SK-N-DZ (cell line): ENCODE measurements around the gene NAV2.
A peak's percentile ranks its signal among the peaks of the same experiment; 100 is the strongest.

Source experiments
- DNase-seq: peaks from one replicate; pipeline ENCODE4 v3.0.0-alpha.2; 2015; ENCODE audit warnings: low spot score

NAV2 gene

DNA sequence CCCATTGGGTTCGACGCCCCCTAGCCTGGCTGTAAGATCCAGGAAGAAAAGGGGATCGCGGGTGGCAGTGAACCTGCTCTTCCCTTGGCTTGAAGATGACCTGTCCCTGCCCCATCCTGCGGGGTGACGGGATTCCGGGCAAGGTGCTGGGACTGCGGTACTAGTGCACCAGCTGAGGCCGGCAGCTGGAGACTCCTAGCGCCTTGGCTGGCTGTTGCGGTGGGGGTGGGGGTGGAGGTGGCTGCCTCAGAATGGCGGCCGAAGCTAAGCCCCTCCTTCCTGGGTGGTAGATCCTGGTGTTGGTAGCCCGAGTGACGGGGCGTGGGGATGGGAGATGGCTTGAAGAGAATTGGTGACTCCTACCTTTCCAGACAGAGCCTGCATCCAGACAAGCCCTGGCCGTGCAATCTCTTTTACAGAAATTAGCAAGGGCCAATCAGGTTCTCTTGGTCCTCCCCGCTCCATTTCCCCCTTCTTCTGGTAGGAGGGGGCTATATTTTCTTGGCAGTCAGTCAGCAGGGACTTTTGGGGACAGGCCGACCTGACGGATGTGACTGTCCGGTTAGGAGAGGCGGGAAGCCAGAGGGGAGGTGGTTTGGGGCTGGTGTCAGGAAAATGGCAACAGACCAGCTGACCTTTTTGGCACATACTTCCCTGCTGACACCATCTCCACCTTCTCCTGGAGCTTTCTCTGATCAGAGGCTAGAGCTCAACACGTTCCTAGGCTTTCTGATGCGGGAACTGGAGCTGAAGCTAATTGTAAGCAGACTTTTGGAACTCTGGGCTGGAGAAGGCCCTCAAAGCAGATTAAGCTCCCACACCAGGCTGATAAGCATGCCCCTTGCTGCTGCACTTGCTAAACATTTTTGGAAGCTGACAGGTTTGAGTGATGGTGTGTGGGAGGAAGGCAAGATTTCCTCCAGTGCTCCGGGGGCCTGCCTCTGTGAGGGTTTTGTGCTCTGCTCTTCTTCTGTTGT lies 2.0 kb downstream of the NAV2 start:
- DNase-seq = peak; percentile 83

DNA sequence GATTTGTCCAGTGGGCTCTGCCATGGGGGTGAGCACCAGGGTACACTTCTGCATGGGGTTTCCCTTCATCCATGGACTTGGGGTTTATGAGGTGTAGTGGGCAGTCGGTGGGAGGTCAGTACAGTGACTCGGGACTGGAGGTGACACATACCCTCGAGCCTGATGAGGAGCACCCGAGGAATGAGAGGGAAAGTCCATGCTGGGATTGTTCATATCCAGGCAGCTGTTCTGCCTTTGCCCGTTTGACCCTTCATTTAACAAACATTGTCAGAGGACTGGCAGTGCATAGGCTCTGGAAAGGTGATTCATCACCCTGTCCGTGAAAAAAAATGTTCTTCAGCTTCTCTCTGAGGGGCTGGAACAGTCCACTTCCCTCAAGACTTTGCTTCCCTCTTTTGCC lies 2.7 kb downstream of the NAV2 start:
- no peak for DNase-seq

DNA sequence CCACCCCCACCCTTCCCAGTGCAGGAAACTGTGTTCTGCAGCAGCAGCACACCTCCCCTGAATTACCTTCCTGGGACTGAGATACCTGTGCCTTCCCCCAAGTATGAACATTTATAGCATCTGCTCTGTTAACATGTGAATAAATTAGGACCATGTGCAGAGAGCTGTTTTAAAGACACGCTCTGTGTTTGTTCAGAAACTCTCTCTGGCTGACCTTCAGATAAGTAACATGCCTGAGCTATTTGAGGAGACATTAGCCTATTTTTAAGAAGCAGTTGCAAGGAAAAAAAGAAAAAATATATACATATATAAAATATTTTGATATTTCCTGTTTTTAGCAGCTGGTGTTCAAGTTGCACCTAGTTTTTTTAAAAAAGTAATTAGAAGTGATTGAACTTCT lies 5.4 kb downstream of the NAV2 start:
- DNase-seq = no peak

DNA sequence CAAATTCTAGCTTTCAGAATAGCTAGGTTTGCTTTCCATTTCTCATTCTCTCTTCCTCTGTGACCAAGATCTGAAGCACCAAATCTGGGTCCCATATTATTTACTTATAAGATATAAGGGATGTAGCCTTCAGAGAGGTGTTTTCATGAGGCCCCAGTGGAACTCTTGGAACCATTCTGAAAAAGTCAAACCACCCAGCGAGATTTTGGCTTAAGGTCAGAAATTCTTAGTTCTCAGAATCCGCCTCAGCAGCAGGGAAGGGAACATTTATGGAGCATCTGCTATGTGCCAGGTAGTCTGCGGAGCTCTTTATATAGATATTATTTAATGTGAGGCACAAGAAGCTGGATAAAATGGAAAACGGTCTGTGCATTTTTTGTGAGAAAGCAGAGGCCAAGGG lies 6.3 kb downstream of the NAV2 start:
- DNase-seq = no peak

DNA sequence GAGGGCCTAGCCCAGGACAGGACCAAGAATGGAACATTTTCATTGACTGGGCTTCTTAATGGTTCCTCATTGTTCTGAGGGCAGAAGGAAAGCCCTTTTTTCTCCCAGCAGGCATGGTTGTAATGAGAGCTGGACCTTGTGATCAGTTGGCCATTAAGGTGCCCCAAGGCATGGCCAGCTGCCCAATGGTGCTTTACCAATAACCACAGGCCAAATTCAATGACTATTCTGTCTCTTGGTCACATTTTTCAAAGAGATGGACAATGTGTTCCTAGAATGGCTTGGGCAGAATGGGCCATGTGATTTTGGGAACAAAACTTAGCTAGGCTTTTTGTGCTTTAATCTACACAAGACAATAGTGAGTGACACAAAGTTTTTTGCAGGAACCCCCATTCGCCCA lies 7.3 kb downstream of the NAV2 start:
- no peak for DNase-seq

DNA sequence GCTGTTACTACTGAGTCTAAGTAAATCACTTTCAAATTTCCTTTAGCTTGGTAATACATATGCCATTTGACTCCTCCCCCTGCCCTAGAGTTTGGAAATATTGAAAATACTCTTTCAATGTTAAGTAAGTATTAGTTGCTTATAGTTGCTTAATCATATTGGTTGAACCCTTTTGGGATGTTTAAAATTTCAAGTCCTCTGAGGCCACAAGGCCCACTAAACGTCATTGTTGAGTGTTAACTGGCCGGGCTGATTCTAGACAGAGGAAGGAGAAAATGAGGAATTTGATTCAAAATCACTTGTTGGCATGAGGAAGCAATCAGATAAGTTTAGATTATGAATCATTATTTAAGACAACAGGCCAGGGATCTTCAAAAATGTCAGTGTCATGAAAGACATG lies 8.5 kb downstream of the NAV2 start:
- DNase-seq = no peak

DNA sequence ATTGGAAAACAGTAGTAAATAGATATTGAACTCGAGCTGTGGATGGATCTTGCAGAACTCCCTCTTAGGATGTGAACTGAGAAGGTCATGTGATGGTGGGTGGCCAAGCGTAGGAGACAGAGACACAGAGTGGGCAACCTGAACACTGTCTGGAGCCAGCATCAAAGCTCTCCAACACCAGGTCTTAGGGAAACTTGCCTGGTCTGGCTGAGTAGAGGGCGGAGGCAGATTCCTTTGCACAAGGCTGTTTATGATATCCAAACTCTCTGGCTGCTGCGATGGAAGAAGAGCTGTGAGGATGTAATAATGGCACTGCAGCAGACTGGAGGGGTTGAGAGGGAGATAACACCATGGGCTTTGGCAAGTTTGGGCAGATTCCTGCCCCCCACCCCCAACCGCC lies 10.1 kb downstream of the NAV2 start:
- no peak for DNase-seq

DNA sequence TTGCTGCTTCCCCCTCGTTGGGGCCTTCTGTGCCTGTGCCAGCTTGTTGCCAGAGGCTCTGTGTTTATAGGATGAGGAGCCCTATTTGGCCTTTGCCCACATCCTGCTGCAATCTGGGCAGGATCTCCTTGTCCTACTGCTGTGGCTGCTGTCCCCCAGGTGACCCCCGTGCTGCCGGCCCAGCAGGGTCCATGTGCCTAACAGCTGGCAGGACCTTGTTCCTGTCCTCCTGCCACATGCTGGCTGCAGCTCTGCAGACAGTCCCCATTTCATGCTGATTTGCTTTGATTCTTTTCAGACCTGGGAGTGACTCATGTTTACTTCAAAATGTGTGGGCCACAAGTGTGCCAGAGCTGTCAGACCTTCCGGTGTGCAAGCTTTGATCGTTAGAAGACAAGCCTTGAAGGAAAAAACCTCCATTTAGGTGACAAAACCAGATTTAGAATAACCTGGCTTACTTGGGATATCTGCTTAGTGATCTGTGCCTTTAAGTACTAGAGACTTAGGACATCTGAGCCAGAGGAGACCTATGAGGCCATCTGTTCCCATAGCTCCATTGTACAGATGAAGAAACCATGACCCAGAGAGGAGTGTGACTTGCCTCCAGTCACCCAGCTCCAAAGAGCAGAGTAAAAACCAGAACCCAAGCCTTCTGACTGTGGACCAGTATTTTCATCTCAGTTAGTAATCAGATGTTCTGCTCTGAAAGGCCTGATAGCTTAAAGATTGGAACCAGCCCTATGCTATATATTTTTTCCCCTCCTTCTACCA lies 11.1 kb downstream of the NAV2 start:
- no peak for DNase-seq

DNA sequence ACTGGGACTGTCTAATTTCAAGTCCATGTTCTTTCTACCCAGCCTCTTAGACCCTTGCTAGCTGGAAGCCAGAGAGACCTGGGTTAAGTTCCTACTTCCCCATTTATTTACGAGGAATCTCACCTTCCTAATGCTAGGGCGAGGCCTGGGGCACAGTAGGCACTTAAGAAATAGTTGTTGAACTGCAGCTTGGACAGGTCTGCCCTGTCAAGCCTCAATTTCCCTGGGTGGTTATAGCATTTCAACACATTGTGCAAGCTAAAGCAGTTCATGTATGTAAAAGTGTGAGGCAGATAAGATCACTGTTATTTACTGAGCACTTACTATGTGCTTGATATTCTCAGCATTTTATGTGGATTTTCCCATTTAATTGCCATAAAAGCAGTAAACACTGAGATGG lies 12.1 kb downstream of the NAV2 start:
- DNase-seq = no peak

DNA sequence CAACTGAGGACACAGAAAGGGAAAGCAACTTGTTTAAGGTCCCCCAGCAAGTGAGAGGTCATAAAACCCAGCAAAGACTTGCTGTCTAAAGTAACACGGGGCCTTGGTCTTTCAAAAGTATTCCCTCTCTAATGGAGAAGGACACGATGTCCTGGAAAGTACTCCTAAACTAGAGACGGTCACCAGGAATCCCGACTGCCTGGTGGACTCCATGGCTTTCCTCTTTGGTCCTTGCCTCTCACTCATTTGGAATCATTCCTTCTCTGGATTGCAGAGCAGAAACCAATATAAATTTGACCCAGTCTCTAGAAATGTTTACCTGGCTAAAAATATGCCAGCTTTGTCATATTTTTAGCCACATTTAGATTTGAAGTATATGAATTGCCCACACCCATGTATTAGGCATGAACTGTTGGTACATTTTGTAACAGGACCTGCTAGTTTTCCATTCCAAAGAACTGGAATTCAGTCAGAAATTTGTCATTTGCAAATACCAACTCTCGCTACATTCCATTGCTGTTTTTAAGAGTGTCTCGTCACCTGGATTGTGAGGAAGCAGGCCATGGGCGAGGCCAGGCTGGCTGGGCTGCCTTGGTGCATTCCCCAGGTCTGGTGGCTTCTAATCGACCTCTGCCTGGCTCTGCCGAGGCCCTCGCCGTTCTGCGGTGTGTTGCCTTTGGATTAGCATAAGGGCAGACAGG lies 12.9 kb downstream of the NAV2 start:
- DNase-seq = no peak

DNA sequence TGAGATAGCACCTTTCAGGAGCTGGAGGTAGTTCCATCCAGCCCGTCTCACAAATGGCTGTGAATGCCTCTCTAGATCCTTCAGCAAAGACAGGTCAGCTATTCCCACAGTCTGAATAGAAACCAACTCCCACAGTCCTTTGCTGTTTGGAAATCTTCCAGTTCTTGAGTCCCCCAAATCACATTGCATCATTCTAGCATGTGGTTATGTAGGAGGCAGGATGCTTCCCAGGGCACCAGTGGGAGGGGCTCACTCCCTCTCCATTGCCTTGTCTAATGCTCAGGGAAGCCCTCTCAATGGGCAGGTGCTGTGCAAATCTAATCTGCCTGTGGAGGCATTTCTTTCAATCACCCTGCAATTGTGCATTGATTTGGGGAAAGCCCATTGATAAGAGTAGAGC lies 14.6 kb downstream of the NAV2 start:
- DNase-seq = no peak

DNA sequence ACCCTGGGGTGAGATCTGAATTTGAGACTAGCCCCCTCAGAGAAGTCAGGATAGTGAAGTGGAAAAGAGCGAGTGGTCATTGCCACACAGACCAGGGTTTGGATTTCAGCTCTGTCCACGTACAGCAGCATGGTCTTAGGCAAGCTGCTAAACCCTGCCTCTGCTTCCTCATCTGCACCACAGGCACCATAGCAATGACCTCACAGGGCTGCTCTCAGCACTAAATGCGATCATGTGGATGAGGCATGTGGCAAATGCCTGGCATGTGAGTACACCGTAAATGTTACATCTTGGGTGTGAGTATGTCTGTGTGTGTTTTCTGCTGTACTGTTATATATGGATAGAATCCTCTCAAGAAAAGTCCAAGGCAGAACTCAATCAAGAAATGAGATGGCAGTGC lies 15.8 kb downstream of the NAV2 start:
- no peak for DNase-seq

DNA sequence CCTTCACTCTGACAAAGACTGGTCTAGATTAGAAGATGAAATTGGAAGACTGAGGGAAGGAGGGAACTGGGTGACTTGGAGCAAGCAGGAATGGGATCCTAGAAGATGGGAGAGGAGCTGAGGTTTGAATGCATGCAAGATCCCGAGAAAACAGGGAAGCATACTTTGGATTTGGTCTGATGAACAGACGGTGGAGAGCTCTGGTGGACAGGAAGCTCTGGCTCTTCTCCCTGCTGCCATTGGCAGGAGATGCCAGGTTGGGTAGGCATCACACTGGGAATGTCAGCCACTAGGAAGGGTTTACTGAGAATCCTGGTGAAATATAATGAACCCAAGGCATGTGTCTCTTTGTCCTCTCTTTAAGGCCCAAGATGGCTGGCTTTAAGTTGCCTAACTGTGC lies 16.5 kb downstream of the NAV2 start:
- no peak for DNase-seq

DNA sequence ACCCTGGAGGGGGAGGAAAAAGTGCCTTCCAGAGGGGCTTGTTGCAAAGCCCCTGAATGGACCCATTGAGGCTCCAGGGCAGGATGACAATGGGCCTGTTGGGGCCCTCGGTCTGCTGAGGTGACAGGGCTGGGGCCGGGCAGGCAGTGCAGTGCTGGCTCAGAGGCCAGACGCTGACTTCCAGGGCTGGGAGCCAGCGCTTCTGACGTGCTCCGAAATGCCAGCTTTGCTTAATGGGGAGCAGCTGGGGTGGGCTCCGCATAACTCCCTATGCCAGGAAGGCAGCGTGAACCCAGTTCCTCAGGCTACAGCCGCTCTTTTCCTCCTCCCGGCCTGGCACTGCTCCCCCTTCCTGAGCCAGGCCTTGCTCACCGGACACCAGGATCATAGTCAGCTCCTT lies 17.7 kb downstream of the NAV2 start:
- no peak for DNase-seq

DNA sequence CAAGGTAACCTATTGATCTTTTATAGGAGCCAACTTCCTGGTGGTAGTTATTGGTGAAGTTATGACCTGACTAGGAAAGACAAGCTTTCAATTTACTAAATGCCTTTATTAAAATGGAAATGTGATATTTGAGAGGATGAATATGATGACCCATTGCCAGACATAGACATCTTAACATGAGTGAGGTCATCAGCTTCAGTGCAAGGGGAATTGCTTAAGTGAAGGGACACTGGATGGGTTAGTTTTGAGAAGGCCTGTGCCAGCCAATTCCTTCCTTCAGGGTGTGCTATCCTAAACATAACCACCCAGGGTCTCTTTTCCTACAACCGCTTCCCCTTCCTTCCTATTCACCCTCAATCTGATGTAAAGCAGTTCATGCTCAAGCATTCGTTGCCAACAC lies 21.5 kb downstream of the NAV2 start:
- no peak for DNase-seq

DNA sequence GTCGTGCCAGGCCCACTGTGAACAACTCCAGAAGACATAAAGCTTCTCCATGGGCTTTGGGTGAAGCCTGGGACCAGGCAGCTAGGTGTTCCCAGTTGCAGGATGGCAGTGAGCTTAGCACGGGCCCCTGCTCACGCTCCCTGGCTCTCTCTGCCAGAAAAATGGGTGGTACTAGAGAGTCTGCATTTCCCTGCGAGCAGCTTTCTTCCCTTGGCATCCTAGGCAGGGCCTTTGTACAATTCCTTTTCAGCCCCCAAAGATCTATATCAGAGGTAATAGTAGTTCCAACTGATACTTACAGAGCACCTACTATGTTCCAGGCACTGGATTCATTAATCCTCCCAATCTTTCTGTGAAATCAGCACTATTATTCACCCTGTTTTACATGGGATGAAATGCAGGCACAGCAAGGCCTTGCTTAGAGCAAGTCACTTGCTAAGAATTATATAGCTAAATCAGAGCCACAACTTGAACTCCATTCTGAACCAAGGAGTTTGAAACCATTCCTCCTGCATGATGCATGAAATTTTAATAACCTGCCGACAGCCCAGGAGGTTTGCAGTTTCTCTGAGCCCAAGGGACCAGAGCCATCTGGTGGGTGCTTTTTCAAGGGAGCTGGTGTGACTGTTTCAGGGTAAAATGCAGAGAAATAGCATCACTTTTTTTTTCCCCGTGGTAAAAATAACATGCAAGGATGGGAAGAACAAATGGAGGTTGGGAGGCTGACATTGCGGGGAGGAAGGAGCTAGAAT lies 22.7 kb downstream of the NAV2 start:
- no peak for DNase-seq

DNA sequence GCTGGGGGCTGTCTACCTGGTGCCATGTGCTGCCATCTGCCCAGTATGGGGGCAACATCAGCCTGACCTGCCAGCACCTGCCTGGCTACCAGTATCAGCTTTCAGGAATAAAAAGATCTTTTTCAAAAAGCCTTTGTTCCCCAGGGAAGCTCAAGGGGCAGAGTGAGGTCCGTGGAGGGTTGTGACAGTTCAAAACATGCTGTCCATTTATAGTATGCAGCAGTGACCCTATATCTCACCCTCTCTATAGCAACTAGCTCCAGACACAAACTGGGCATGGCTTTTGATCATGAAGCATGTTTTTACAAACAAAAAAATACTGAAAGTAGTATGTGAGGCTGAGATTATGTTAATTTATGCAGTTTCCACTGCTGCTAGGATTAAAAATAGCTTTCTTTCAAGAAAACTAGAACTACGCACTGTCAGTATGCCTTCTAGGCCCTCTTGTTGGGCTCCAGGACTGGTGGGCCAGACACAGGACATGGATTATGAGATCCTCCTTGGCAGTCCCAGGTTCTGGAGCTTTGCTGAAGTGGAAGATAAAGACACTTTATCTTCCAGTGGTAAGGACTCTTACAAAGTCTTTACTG lies 23.4 kb downstream of the NAV2 start:
- DNase-seq = no peak

DNA sequence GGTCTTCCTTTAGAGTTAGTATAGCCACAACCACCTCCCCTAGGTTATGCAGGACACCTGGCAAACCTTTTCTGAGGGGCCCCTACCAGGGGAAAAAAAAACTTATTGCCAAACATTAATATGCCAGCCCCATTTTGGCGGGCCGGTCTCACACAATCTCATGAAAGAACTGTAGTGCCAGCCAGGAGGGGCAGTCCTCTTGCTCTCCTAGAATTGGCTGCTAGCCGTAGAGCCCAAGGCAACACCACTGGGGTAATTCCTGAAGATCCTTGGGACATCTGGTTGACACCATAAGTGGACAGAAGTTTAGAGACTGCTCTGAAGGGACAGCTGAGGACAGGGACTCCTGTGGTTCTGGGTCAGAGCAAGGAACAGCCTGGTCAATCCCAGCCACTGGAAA lies 24.2 kb downstream of the NAV2 start:
- no peak for DNase-seq

DNA sequence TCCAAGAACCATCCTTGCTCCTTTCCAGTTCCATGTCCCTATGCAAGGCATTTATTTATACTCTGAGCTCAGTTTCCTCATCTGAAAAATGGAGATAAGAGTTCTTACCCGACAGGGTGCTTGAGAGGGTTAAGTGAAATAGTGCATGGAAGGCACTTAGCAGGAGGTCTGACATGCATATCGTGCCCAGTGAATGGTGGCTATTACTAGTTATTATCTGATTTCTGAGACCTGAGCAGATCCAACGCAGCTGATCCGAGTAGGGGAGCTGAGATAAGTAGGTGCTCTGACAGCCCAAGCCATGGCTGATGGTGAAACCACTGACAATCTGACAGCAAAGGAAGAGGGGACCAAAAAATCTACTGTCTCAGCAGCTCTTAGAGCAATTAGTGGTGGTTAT lies 24.9 kb downstream of the NAV2 start:
- DNase-seq = no peak

DNA sequence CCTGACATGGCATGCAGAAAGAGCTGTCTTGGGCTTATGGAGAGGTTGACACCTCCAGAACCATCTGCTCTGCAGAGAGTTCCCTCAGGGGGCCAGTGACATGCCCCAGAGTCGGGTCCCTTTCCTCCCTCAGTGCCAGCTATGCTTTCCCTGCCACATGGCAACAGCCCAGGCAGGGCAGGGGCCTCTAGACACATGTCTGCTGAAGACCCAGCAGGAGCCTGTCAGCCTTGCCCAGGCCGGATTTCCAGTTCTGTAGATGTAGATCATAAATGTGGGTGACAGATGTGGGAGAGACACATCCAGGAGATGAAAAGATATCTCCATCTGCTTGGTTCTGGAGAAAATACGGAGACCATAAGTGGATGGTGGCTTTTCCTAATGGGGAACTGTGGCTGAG lies 25.5 kb downstream of the NAV2 start:
- peak; percentile 74 for DNase-seq

DNA sequence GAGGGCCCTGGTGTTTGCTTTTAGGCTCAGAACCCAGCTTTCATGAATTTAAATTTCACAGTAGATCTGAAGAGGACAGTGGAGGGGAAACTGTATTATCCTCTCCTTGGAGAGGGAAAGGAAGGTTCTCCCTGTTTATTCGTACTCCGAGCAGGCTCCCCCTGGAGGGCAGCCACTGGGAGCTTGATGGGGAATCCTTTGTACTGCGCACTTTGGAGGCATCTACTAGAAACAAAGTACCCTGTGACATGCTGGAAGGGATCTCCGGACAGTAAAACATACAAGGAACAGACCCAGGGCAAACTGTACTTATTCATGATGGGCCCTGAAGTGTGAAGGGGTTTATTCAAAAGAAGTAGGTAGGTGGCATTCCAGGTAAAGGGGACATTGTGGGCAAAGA lies 27.2 kb downstream of the NAV2 start:
- peak; percentile 84 for DNase-seq
